HepG2 (cell line): Measurements from ENCODE around the gene FBXO24. TPM values are rescaled to one million over a fixed set of nuclear protein-coding genes. Genes with fewer than 3 reads are reported as not detected.
"Not testable (repeated sequence)": the region's sequence is repeated elsewhere in the genome, so short reads cannot be mapped to it uniquely, and the experiment has no call there.

Experiments
- ATAC-seq: fragments of 200-7000 bp; cut with Tn5 transposase; 3 replicates; pipeline ENCODE4 v1.9.1; 2020; ENCODE audit warnings: mild to moderate bottlenecking, moderate library complexity
- BruUV-seq: library from RNA; stranded (reverse); fragments of 400-500 nt; replicated peaks from 2 replicates; lab custom pipeline; 2021; lab: Mats Ljungman, UMichigan
- CTCF ChIA-PET: fragments of 300-600 bp; formaldehyde crosslinking; extraction: SDS; loops from one replicate; lab custom pipeline; 2021; ENCODE audit warnings: low total read pairs, inconsistent platforms, low intra/inter-chr PET ratio; lab: Yijun Ruan, JAX
- POLR2A ChIA-PET: fragments of 350-600 bp; sonication (Branson Sonifier 250); formaldehyde crosslinking; loops from one replicate; lab custom pipeline; 2020; ENCODE audit warnings: antibody characterized with exemption, inconsistent platforms; lab: Yijun Ruan, JAX
- DNase-seq: peaks from one replicate; pipeline ENCODE4 v3.0.0-alpha.2; 2015; ENCODE audit warnings: low spot score
- FAIRE-seq: peaks from 3 replicates; lab custom pipeline; 2011; peaks lifted over from hg19 to GRCh38; lab: Jason Lieb, UNC
- H2AFZ ChIP-seq: one replicate; pipeline ENCODE4 v1.6.1; 2011; ENCODE audit warnings: low read length, inconsistent platforms
- H3K27ac ChIP-seq: fragments of 300-600 bp; 3 replicates; pipeline ENCODE4 v1.8.0; 2011; ENCODE audit warnings: mixed run types, mild to moderate bottlenecking, mixed read lengths, low read length, inconsistent platforms; ENCODE audit not compliant: insufficient read depth; ENCODE audit errors: extremely low read length
- H3K27me3 ChIP-seq, 2 experiments: fragments of 200-600 bp in 1 of 2; 2 replicates in 1 of 2; 3 replicates in 1 of 2; pipeline versions ENCODE4 v1.6.0 to v1.8.0; 2011; ENCODE audit warnings: low read length in 2 of 2, mild to moderate bottlenecking in 2 of 2, moderate library complexity in 2 of 2, inconsistent platforms in 1 of 2; ENCODE audit not compliant: insufficient read depth in 2 of 2, control insufficient read depth in 1 of 2
- H3K36me3 ChIP-seq, 2 experiments: fragments of 200-600 bp in 1 of 2; replicated peaks in 1 of 2; 2 replicates in 1 of 2; 3 replicates in 1 of 2; pipeline versions ENCODE4 v1.5.1 to v1.8.0; 2011; ENCODE audit warnings: low read length in 2 of 2, inconsistent platforms in 1 of 2; ENCODE audit not compliant: insufficient read depth in 2 of 2, control insufficient read depth in 1 of 2
- H3K4me1 ChIP-seq: 2 replicates; pipeline ENCODE4 v1.5.1; 2012; ENCODE audit warnings: low read length, inconsistent platforms; ENCODE audit not compliant: insufficient read depth
- H3K4me2 ChIP-seq: 2 replicates; pipeline ENCODE4 v1.6.0; 2011; ENCODE audit warnings: low read depth, low read length, inconsistent platforms
- H3K4me3 ChIP-seq, 3 experiments: fragments of 200-600 bp in 1 of 3; sonication (generic), shearing (Covaris generic) in 1 of 3; replicated peaks in 1 of 3; 2 replicates each; pipeline ENCODE4 v1.5.1; 2011 to 2016; ENCODE audit warnings: low read length in 3 of 3, inconsistent platforms in 2 of 3, low read depth in 2 of 3, mild to moderate bottlenecking in 2 of 3, control low read depth in 1 of 3, mixed read lengths in 1 of 3; ENCODE audit not compliant: insufficient read depth in 1 of 3
- H3K79me2 ChIP-seq: one replicate; pipeline ENCODE4 v1.6.1; 2011; ENCODE audit warnings: low read length, inconsistent platforms; ENCODE audit not compliant: insufficient read depth
- H3K9ac ChIP-seq: 2 replicates; pipeline ENCODE4 v1.6.0; 2011; ENCODE audit warnings: mild to moderate bottlenecking, low read depth, low read length, inconsistent platforms; ENCODE audit not compliant: insufficient read depth
- H3K9me3 ChIP-seq: 2 replicates; pipeline ENCODE4 v1.5.1; 2012; ENCODE audit warnings: mild to moderate bottlenecking, low read length
- H4K20me1 ChIP-seq: 2 replicates; pipeline ENCODE4 v1.6.0; 2011; ENCODE audit warnings: inconsistent platforms, mild to moderate bottlenecking, low read length, moderate library complexity; ENCODE audit not compliant: insufficient read depth
- CEBPG ChIP-seq: IDR thresholded peaks from 2 replicates; pipeline ENCODE4 v1.6.1; 2016
- E2F2 ChIP-seq: sonication (generic); formaldehyde crosslinking; IDR thresholded peaks from 2 replicates; pipeline ENCODE4 v1.4.0; 2020; ENCODE audit warnings: missing genetic modification reagents, borderline replicate concordance
- FOSL2 ChIP-seq: sonication (generic); formaldehyde crosslinking; IDR thresholded peaks from 2 replicates; pipeline ENCODE4 v1.4.0; 2020; ENCODE audit warnings: missing genetic modification reagents
- ISL2 ChIP-seq: sonication (generic); formaldehyde crosslinking; IDR thresholded peaks from 2 replicates; pipeline ENCODE4 v1.5.0; 2020; ENCODE audit warnings: missing genetic modification reagents
- KAT8 ChIP-seq: IDR thresholded peaks from 2 replicates; pipeline ENCODE4 v1.6.1; 2016; ENCODE audit warnings: missing genetic modification reagents, missing compliant biosample characterization
- NR1H2 ChIP-seq: sonication (generic); formaldehyde crosslinking; IDR thresholded peaks from 2 replicates; pipeline ENCODE4 v1.8.1; 2022; ENCODE audit warnings: low read depth, missing genetic modification reagents, borderline replicate concordance
- POLR2A ChIP-seq, 2 experiments: IDR thresholded peaks; 2 replicates each; pipeline ENCODE4 v1.6.1; 2011; ENCODE audit warnings: low read depth in 2 of 2, low read length in 2 of 2, mild to moderate bottlenecking in 1 of 2, moderate library complexity in 1 of 2; ENCODE audit not compliant: insufficient read depth in 1 of 2
- POLR2AphosphoS5 ChIP-seq: IDR thresholded peaks from 2 replicates; pipeline ENCODE4 v1.6.1; 2012; ENCODE audit warnings: low read depth, low read length
- RBM22 ChIP-seq: fragments of 200-400 bp; formaldehyde crosslinking; optimal IDR thresholded peaks from 2 replicates; pipeline ENCODE3; 2017; ENCODE audit warnings: mild to moderate bottlenecking, low read length, moderate library complexity
- TFAP4 ChIP-seq: sonication (generic); IDR thresholded peaks from 2 replicates; pipeline ENCODE4 v1.6.1; 2016; ENCODE audit warnings: low read depth, borderline replicate concordance
- ZBTB46 ChIP-seq: sonication (generic); formaldehyde crosslinking; IDR thresholded peaks from 2 replicates; pipeline ENCODE4 v1.4.0; 2020; ENCODE audit warnings: mild to moderate bottlenecking, missing genetic modification reagents, borderline replicate concordance
- ZFP91 ChIP-seq: sonication (generic); formaldehyde crosslinking; IDR thresholded peaks from 2 replicates; pipeline ENCODE4 v1.9.0; 2022; ENCODE audit warnings: missing genetic modification reagents, mild to moderate bottlenecking, borderline replicate concordance
- ZNF672 ChIP-seq: sonication (generic); formaldehyde crosslinking; IDR thresholded peaks from 2 replicates; pipeline ENCODE4 v1.8.1; 2022; ENCODE audit warnings: missing genetic modification reagents
- WGBS: methylation state at CpG from one replicate; pipeline ENCODE4 v1.1.6; 2017; ENCODE audit warnings: low lambda C conversion rate; 5-methylcytosine and 5-hydroxymethylcytosine counted together
- in situ Hi-C: cut with HindIII; loops from 2 replicates; pipeline ENCODE4 v1.10.0; 2017; ENCODE audit warnings: low pct_unique_long_range_greater_than_20kb; ENCODE audit not compliant: extremely low pct_ligation_motif_present
- intact Hi-C: fragments of 100-400 bp; cut with micrococcal nuclease; formaldehyde crosslinking; loops from one replicate; pipeline ENCODE4 v1.10.0; 2022; ENCODE audit not compliant: unreplicated experiment
- polyA plus RNA-seq, 8 experiments: library from polyadenylated mRNA; depleted of rRNA in 3 of 8; stranded (reverse) in 7 of 8; unstranded in 1 of 8; fragments of >200 nt; fragmentation: Illumina TruSeq in 4 of 8; extraction: Trizol in 4 of 8; gene quantifications; 2 replicates each; pipeline versions ENCODE4 v1.2.1 to v1.2.3, GENCODE V29; 2011 to 2016; ENCODE audit warnings: low read depth in 4 of 8, missing spikeins in 1 of 8, mixed read lengths in 1 of 8; ENCODE audit not compliant: insufficient read depth in 1 of 8
- total RNA-seq, 5 experiments: library from RNA; depleted of rRNA; stranded (reverse); fragments of >200 nt; fragmentation: Illumina TruSeq; extraction: Trizol; gene quantifications; 2 replicates each; pipeline ENCODE4 v1.2.3, GENCODE V29; 2016; ENCODE audit warnings: low read depth in 1 of 5

FBXO24 gene
- total and polyA plus RNA-seq, 2 of the 13 experiments (the other 11 are each of a cell fraction or from before 2014, with no cell fraction given): 0.20 to 0.55 TPM

- CTCF ChIA-PET, H3K27me3 ChIP-seq, BruUV-seq: not testable (repeated sequence)
Measured at GRCh38 chr7:100548446-100548845, 37.7 kb upstream of the FBXO24 start.

GRCh38 chr7:100552532-100552931 lies 33.6 kb upstream of the FBXO24 start:
- CTCF ChIA-PET: no interaction called here
- Histone ChIP-seq H3K36me3 (peaks cover 36 to 83% of the 10 kb centered on the region in 2 experiments), H2AFZ (no peak overlapping the region), H4K20me1 (no peaks in the 10 kb centered on the region), H3K9ac (no peak overlapping the region), H3K4me2 (no peak overlapping the region), H3K4me1 (peaks cover 80% of the 10 kb centered on the region), H3K27ac (no peak overlapping the region), H3K79me2 (peaks cover 24% of the 10 kb centered on the region), H3K27me3 (no peaks in the 10 kb centered on the region), H3K9me3 (no peaks in the 10 kb centered on the region), H3K4me3 (no peak overlapping the region)
- ATAC-seq (no peak), DNase-seq (no peak), FAIRE-seq (no peak)
- POLR2A ChIA-PET: interaction anchor here (0.6 kb wide), 1 partner anchor 48 kb away, joined by 3 read pairs; no protein-coding TSS in a partner anchor
- intact Hi-C loops (no loop called here), in situ Hi-C loops (no loop called here)
- BruUV-seq: no TSS peak
- WGBS: 93% methylated on average over 2 of the region's 2 CpGs
- TF ChIP-seq ZFP91 (CRISPR knock-in tag): no peak
- TF ChIP-seq E2F2 (CRISPR knock-in tag): no peak
- TF ChIP-seq NR1H2 (CRISPR knock-in tag): no peak
- 0 out of 4 replicates have a peak, but pooled peaks of 1 of the 2 experiments have one; percentile 39 for TF ChIP-seq POLR2A (IDR thresholded peaks at IDR 0.05; ENCODE audit: insufficient read depth in 1 of 2, low read depth in 2 of 2, low read length in 2 of 2)
- TF ChIP-seq ZNF672: no peak
- no peak for TF ChIP-seq ISL2 (CRISPR knock-in tag)
- TF ChIP-seq TFAP4: no peak
- peak; percentile 93 for TF ChIP-seq RBM22
- TF ChIP-seq POLR2AphosphoS5: peak; percentile 23; the same call in 1 of the 2 replicates
- TF ChIP-seq KAT8 (CRISPR knock-in tag): no peak
- TF ChIP-seq CEBPG (CRISPR knock-in tag): no peak
- no peak for TF ChIP-seq ZBTB46 (CRISPR knock-in tag)

More at GRCh38 chr7:100548446-100548845, 37.7 kb upstream of the FBXO24 start:
- Histone ChIP-seq H3K4me2 (0 out of 2 replicates have a peak overlapping the region, but pooled peaks have one; percentile 86), H3K27ac (peak overlapping the region; percentile 94), H3K79me2 (peaks cover 48% of the 10 kb centered on the region), H3K4me1 (peaks cover 86% of the 10 kb centered on the region), H3K36me3 (peaks cover 20 to 52% of the 10 kb centered on the region in 2 experiments)
- H3K9ac ChIP-seq, H3K9me3 ChIP-seq, intact Hi-C loops, H4K20me1 ChIP-seq, in situ Hi-C loops, DNase-seq, ATAC-seq, H2AFZ ChIP-seq, FAIRE-seq, H3K4me3 ChIP-seq: not testable (repeated sequence)
- 93% methylated on average over 5 of the region's 5 CpGs for WGBS
- 0 out of 2 replicates have a peak, but pooled peaks have one; percentile 22 for TF ChIP-seq POLR2AphosphoS5
- TF ChIP-seq FOSL2: peak; percentile 15; the same call in 1 of the 2 replicates
- POLR2A ChIA-PET: interaction anchor here (0.9 to 2.1 kb wide), 3 partner anchors 9 to 11 kb away, joined by 3 to 7 read pairs (median 7); partner anchors contain the start of gene AGFG2
